Measurements from ENCODE around the gene PBX3.

DNA sequence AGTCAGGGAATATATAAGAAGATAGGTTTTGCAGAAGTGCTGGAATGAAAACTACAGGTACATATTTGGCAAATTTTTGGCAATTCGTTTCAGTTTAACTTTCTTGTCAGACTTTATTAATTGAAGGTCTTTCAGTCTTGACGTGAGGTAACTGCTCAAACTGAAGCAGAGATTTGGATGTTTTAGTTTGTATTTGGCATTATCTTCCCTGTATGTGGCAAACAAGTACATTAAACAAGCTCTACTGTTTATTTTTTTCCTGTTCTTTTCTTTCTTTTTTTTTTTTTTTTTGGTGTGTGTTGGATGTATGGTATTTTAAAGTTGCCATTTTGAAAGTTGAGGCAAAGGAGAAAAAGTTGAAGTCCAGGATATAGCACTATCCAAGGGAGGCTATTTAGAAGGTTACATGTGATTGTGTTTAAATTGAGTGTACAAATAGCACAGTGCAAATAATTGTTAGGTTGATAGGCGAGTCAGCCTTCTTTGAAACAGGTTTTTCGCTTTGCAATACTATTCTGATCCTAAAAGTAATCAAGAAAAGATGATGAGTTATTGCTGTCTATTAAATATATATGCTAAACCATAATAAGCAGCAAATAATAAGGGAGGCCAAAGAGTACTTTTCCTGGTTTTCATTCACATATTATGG is 2.2 kb downstream of the PBX3 start:
- TF ChIP-seq, protein P1, sequence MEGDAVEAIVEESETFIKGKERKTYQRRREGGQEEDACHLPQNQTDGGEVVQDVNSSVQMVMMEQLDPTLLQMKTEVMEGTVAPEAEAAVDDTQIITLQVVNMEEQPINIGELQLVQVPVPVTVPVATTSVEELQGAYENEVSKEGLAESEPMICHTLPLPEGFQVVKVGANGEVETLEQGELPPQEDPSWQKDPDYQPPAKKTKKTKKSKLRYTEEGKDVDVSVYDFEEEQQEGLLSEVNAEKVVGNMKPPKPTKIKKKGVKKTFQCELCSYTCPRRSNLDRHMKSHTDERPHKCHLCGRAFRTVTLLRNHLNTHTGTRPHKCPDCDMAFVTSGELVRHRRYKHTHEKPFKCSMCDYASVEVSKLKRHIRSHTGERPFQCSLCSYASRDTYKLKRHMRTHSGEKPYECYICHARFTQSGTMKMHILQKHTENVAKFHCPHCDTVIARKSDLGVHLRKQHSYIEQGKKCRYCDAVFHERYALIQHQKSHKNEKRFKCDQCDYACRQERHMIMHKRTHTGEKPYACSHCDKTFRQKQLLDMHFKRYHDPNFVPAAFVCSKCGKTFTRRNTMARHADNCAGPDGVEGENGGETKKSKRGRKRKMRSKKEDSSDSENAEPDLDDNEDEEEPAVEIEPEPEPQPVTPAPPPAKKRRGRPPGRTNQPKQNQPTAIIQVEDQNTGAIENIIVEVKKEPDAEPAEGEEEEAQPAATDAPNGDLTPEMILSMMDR (conservative IDR thresholded peaks at IDR 0.05): no peak
- no peak for TF ChIP-seq ZFX (IDR thresholded peaks at IDR 0.05)

Measured in C4-2B (cell line).